GM12878 (cell line): ENCODE measurements around the gene HIVEP3. TPM values are rescaled to one million over a fixed set of nuclear protein-coding genes. Genes with fewer than 3 reads are reported as not detected.

ENCODE experiments used
- ATAC-seq: fragments of 200-7000 bp; cut with Tn5 transposase; 3 replicates; pipeline ENCODE4 v1.9.1; 2020; ENCODE audit warnings: mild to moderate bottlenecking, moderate library complexity
- BruUV-seq: library from RNA; stranded (reverse); fragments of 400-500 nt; replicated peaks from 2 replicates; lab custom pipeline; 2021; lab: Mats Ljungman, UMichigan
- CTCF ChIA-PET: fragments of 300-600 bp; sonication (Branson Sonifier 250); formaldehyde crosslinking; extraction: SDS; loops from one replicate; lab custom pipeline; 2021; ENCODE audit warnings: inconsistent platforms; lab: Yijun Ruan, JAX
- POLR2A ChIA-PET: fragments of 350-600 bp; formaldehyde crosslinking; extraction: SDS; loops from one replicate; lab custom pipeline; 2021; ENCODE audit warnings: inconsistent platforms; lab: Charles Lee
- RAD21 ChIA-PET: fragments of 300-600 bp; sonication (Branson Sonifier 250); formaldehyde crosslinking; loops from one replicate; lab custom pipeline; 2023; ENCODE audit warnings: antibody characterized with exemption; ENCODE audit not compliant: unreplicated experiment; lab: Charles Lee
- SMC1A ChIA-PET: fragments of 300-600 bp; sonication (Branson Sonifier 250); formaldehyde crosslinking; loops from one replicate; lab custom pipeline; 2023; ENCODE audit not compliant: unreplicated experiment, uncharacterized antibody; lab: Charles Lee
- DNase-seq: peaks from one replicate; pipeline ENCODE4 v3.0.0-alpha.2; 2011; ENCODE audit warnings: low read depth, low spot score
- FAIRE-seq: peaks from 3 replicates; lab custom pipeline; 2011; peaks lifted over from hg19 to GRCh38; lab: Jason Lieb, UNC
- H2AFZ ChIP-seq: 2 replicates; pipeline ENCODE4 v1.6.0; 2011; ENCODE audit warnings: low read depth, low read length, control low read depth; ENCODE audit not compliant: control insufficient read depth
- H3K27ac ChIP-seq: 2 replicates; pipeline ENCODE4 v1.5.1; 2011; ENCODE audit warnings: control low read depth; ENCODE audit not compliant: control insufficient read depth, insufficient read depth
- H3K27me3 ChIP-seq, 2 experiments: replicated peaks in 1 of 2; 2 replicates each; pipeline versions ENCODE4 v1.6.0 to v1.6.1; 2011; ENCODE audit warnings: low read length in 1 of 2; ENCODE audit not compliant: control insufficient read depth in 2 of 2, insufficient read depth in 2 of 2
- H3K36me3 ChIP-seq, 2 experiments: 2 replicates each; pipeline ENCODE4 v1.5.1; 2011; ENCODE audit warnings: low read length in 1 of 2; ENCODE audit not compliant: control insufficient read depth in 2 of 2, insufficient read depth in 2 of 2
- H3K4me1 ChIP-seq: 2 replicates; pipeline ENCODE4 v1.6.1; 2011; ENCODE audit warnings: mild to moderate bottlenecking, low read length, moderate library complexity, mixed read lengths; ENCODE audit not compliant: control insufficient read depth, insufficient read depth
- H3K4me2 ChIP-seq: 2 replicates; pipeline ENCODE4 v1.6.0; 2011; ENCODE audit warnings: control low read depth; ENCODE audit not compliant: control insufficient read depth, insufficient read depth
- H3K4me3 ChIP-seq: fragments of 200-600 bp; sonication (generic); 2 replicates; pipeline ENCODE4 v1.5.1; 2016
- H3K79me2 ChIP-seq: 2 replicates; pipeline ENCODE4 v1.6.0; 2011; ENCODE audit warnings: low read length; ENCODE audit not compliant: control insufficient read depth, insufficient read depth
- H3K9ac ChIP-seq: 2 replicates; pipeline ENCODE4 v1.8.0; 2011; ENCODE audit warnings: low read length, control low read depth, mixed read lengths; ENCODE audit not compliant: control insufficient read depth, insufficient read depth
- H3K9me3 ChIP-seq: replicated peaks from 3 replicates; pipeline ENCODE4 v1.5.1; 2011; ENCODE audit warnings: mild to moderate bottlenecking, low read length; ENCODE audit not compliant: control insufficient read depth, insufficient read depth
- H4K20me1 ChIP-seq: 2 replicates; pipeline ENCODE4 v1.6.0; 2011; ENCODE audit not compliant: control insufficient read depth, insufficient read depth
- BCL3 ChIP-seq: IDR thresholded peaks from 2 replicates; pipeline ENCODE4 v1.6.1; 2011; ENCODE audit warnings: borderline replicate concordance, low read depth, mild to moderate bottlenecking, moderate library complexity, low read length; ENCODE audit not compliant: insufficient read depth, poor library complexity, severe bottlenecking
- BRCA1 ChIP-seq: IDR thresholded peaks from 2 replicates; pipeline ENCODE4 v1.6.1; 2011; ENCODE audit warnings: low read depth, low read length, improper control_type of control experiment
- CUX1 ChIP-seq: IDR thresholded peaks from 2 replicates; pipeline ENCODE4 v1.6.1; 2012; ENCODE audit warnings: improper control_type of control experiment, low read depth, low read length; ENCODE audit not compliant: insufficient replicate concordance
- NR2F1 ChIP-seq: fragments of 450-650 bp; conservative IDR thresholded peaks from 2 replicates; pipeline ENCODE4 v1.6.1; 2017; ENCODE audit warnings: mild to moderate bottlenecking
- POLR2AphosphoS5 ChIP-seq: IDR thresholded peaks from 2 replicates; pipeline ENCODE4 v1.6.1; 2011; ENCODE audit warnings: mild to moderate bottlenecking, low read length, inconsistent platforms
- RELA ChIP-seq: fragments of 450-650 bp; IDR thresholded peaks from 2 replicates; pipeline ENCODE4 v1.8.0; 2014; ENCODE audit warnings: borderline replicate concordance; ENCODE audit not compliant: partially characterized antibody
- RUNX3 ChIP-seq: IDR thresholded peaks from 2 replicates; pipeline ENCODE4 v1.6.1; 2012; ENCODE audit warnings: low read length, inconsistent platforms
- SUZ12 ChIP-seq: fragments of 200-600 bp; sonication (generic); IDR thresholded peaks from one replicate; pipeline ENCODE4 v1.6.1; 2018; ENCODE audit warnings: antibody characterized with exemption, mild to moderate bottlenecking; ENCODE audit not compliant: unreplicated experiment
- TCF7 ChIP-seq: IDR thresholded peaks from 2 replicates; pipeline ENCODE4 v1.6.1; 2014; ENCODE audit warnings: antibody characterized with exemption, borderline replicate concordance
- ZBTB11 ChIP-seq: fragments of 450-650 bp; formaldehyde crosslinking; IDR thresholded peaks from 2 replicates; pipeline ENCODE4 v1.5.0; 2022; ENCODE audit warnings: mild to moderate bottlenecking, missing genetic modification characterization
- ZNF24 ChIP-seq: fragments of 450-650 bp; IDR thresholded peaks from 2 replicates; pipeline ENCODE4 v1.6.1; 2017; ENCODE audit warnings: antibody characterized with exemption, mild to moderate bottlenecking
- WGBS: methylation state at CpG from one replicate; pipeline ENCODE4 v1.1.6; 2016; ENCODE audit warnings: low lambda C conversion rate; ENCODE audit not compliant: insufficient replicate concordance, insufficient coverage; ENCODE audit errors: missing lambda C conversion rate; 5-methylcytosine and 5-hydroxymethylcytosine counted together
- in situ Hi-C: fragments of 300-500 bp; cut with MboI; formaldehyde crosslinking; loops from 9 replicates; pipeline ENCODE4 v1.14.3; 2018; ENCODE audit warnings: mixed read lengths
- intact Hi-C: fragments of 100-400 bp; cut with micrococcal nuclease; formaldehyde crosslinking; loops from one replicate; pipeline ENCODE4 v1.14.2; 2022; ENCODE audit not compliant: unreplicated experiment
- polyA plus RNA-seq, 11 experiments: library from polyadenylated mRNA; depleted of rRNA in 4 of 11; unstranded in 6 of 11; stranded (reverse) in 5 of 11; fragments of >200 nt; fragmentation: Nextera tagmentation in 4 of 11; fragmentation: Illumina TruSeq in 1 of 11; extraction: Ambion mirVana in 4 of 11; extraction: Trizol in 1 of 11; gene quantifications; 1 replicate in 1 of 11; 2 replicates in 10 of 11; pipeline versions ENCODE4 v1.2.1 to v1.2.3, GENCODE V29; 2011 to 2016; ENCODE audit warnings: inconsistent platforms in 2 of 11, missing spikeins in 2 of 11, low read depth in 1 of 11
- total RNA-seq, 4 experiments: library from RNA; depleted of rRNA in 3 of 4; stranded (reverse); fragments of >200 nt in 3 of 4; fragmentation: Illumina TruSeq in 1 of 4; extraction: Trizol in 1 of 4; gene quantifications; 2 replicates each; pipeline versions ENCODE4 v1.2.1 to v1.2.3, GENCODE V29; 2013 to 2021
- TF ChIP-seq, protein P1 (sequence below): IDR thresholded peaks from 2 replicates; pipeline ENCODE4 v1.6.1; 2012; ENCODE audit warnings: low read depth, low read length, improper control_type of control experiment

Gene HIVEP3
- total and polyA plus RNA-seq, 10 of the 15 experiments (the other 5 are each of a cell fraction or from before 2014, with no cell fraction given) = 1.8 to 13.6 (median 3.8) TPM

- no peak for TF ChIP-seq ZBTB11
Measured at GRCh38 chr1:41559331-41559730, 359.4 kb downstream of the HIVEP3 start (continued).

GRCh38 chr1:41558761-41559171 lies 360.0 kb downstream of the HIVEP3 start:
- in situ Hi-C loops (no loop called here), intact Hi-C loops (no loop called here)
- no peaks in the 10 kb centered on the region for H3K27me3 ChIP-seq
- H3K4me2 ChIP-seq = no peak overlapping the region
- ATAC-seq (no peak), FAIRE-seq (no peak), DNase-seq (no peak)
- no peak overlapping the region for H3K27ac ChIP-seq
- WGBS = 100% methylated on average over 3 of the region's 3 CpGs
- SMC1A ChIA-PET = no interaction called here
- no peak overlapping the region for H2AFZ ChIP-seq
- H3K4me1 ChIP-seq = no peaks in the 10 kb centered on the region
- POLR2A ChIA-PET = no interaction called here
- no peaks in the 10 kb centered on the region; a peak in 3 of 4 replicates for H3K36me3 ChIP-seq
- BruUV-seq = no TSS peak
- no peak overlapping the region for H3K9ac ChIP-seq
- H3K79me2 ChIP-seq = no peaks in the 10 kb centered on the region
- CTCF ChIA-PET = no interaction called here
- no peak overlapping the region for H3K4me3 ChIP-seq
- RAD21 ChIA-PET = no interaction called here
- no peaks in the 10 kb centered on the region for H4K20me1 ChIP-seq
- peaks cover 1% of the 10 kb centered on the region; the same call in 2 of the 3 replicates for H3K9me3 ChIP-seq
- TF ChIP-seq CUX1 = no peak
- no peak for TF ChIP-seq SUZ12
- TF ChIP-seq, protein P1, sequence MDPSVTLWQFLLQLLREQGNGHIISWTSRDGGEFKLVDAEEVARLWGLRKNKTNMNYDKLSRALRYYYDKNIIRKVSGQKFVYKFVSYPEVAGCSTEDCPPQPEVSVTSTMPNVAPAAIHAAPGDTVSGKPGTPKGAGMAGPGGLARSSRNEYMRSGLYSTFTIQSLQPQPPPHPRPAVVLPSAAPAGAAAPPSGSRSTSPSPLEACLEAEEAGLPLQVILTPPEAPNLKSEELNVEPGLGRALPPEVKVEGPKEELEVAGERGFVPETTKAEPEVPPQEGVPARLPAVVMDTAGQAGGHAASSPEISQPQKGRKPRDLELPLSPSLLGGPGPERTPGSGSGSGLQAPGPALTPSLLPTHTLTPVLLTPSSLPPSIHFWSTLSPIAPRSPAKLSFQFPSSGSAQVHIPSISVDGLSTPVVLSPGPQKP = no peak
- TF ChIP-seq RELA = no peak
- no peak for TF ChIP-seq BRCA1
- no peak for TF ChIP-seq TCF7
- TF ChIP-seq NR2F1 = no peak
- no peak for TF ChIP-seq BCL3
- TF ChIP-seq ZNF24 = no peak
- TF ChIP-seq POLR2AphosphoS5 = no peak
- TF ChIP-seq RUNX3 = no peak
